Spleen (tissue), 7 donors: Measurements from ENCODE around the gene MGAT5.

ENCODE experiments used
- POLR2A ChIP-seq, 3 donors: fragments of 450-650 bp; IDR thresholded peaks; one replicate each; pipeline ENCODE4 v1.5.1; 2017; ENCODE audit warnings: antibody characterized with exemption in 3 of 3, mild to moderate bottlenecking in 1 of 3
- POLR2AphosphoS5 ChIP-seq, 3 donors: sonication (generic); formaldehyde crosslinking; IDR thresholded peaks; one replicate each; pipeline ENCODE4 v1.5.1; 2017; ENCODE audit warnings: antibody characterized with exemption in 3 of 3
- TF ChIP-seq, protein P1 (sequence below), 11 experiments: fragments of 200-600 bp in 7 of 11; fragments of 450-650 bp in 4 of 11; sonication (generic) in 4 of 11; IDR thresholded peaks in 8 of 11; conservative IDR thresholded peaks in 3 of 11; 1 replicate in 7 of 11; 2 replicates in 4 of 11; pipeline versions ENCODE4 v1.4.0 to v1.8.0; 2016 to 2021; ENCODE audit warnings: antibody characterized with exemption in 11 of 11, inconsistent platforms in 4 of 11, mild to moderate bottlenecking in 1 of 11
- donor health status: DM: no; HTN: no; CAD: no; lungs with moderate emphysema.
- donor health status: DM: no; HTN: no; CAD: no.
- donor health status: DM: no; HTN: no; CAD: no.

DNA sequence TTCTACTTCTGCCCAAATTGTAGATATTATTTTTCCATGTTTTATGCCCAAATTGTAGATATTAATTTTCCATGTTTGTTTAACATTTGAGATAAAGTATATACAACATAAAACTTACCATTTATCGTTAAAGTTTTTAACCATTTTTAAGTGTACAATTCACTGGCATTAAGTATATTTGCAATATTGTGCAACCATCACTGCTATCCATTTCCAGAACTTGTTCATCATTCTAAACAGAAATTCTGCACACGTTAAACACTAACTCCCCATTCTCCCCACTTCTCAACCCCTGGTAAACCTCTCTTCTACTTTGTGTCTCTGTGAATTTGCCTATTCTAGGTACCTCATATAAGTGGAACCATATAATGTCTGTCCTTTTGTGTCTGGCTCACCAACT, 162.1 kb downstream of the MGAT5 start:
- TF ChIP-seq POLR2A (IDR thresholded peaks at IDR 0.05) (no peak), POLR2AphosphoS5 (IDR thresholded peaks at IDR 0.05) (no peak)
- TF ChIP-seq, protein P1, sequence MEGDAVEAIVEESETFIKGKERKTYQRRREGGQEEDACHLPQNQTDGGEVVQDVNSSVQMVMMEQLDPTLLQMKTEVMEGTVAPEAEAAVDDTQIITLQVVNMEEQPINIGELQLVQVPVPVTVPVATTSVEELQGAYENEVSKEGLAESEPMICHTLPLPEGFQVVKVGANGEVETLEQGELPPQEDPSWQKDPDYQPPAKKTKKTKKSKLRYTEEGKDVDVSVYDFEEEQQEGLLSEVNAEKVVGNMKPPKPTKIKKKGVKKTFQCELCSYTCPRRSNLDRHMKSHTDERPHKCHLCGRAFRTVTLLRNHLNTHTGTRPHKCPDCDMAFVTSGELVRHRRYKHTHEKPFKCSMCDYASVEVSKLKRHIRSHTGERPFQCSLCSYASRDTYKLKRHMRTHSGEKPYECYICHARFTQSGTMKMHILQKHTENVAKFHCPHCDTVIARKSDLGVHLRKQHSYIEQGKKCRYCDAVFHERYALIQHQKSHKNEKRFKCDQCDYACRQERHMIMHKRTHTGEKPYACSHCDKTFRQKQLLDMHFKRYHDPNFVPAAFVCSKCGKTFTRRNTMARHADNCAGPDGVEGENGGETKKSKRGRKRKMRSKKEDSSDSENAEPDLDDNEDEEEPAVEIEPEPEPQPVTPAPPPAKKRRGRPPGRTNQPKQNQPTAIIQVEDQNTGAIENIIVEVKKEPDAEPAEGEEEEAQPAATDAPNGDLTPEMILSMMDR (IDR thresholded peaks at IDR 0.05 in 8 of 11, conservative IDR thresholded peaks at IDR 0.05 in 3 of 11): no peak
